Endothelial cell of umbilical vein (primary cell): Measurements from ENCODE around the gene MLF2. TPM values are rescaled to one million over a fixed set of nuclear protein-coding genes. Genes with fewer than 3 reads are reported as not detected.

ENCODE experiments used
- BruUV-seq: library from RNA; stranded (reverse); fragments of 400-500 nt; replicated peaks from 2 replicates; lab custom pipeline; 2021; lab: Mats Ljungman, UMichigan
- CTCF ChIA-PET: fragments of 300-600, 350-600 bp; sonication (Branson Sonifier 250); formaldehyde crosslinking; loops from one replicate; lab custom pipeline; 2021; ENCODE audit warnings: antibody characterized with exemption, inconsistent platforms; lab: Charles Lee
- POLR2A ChIA-PET: fragments of 300-600, 350-600 bp; sonication (Branson Sonifier 250); formaldehyde crosslinking; loops from one replicate; lab custom pipeline; 2021; ENCODE audit warnings: antibody characterized with exemption, inconsistent platforms; lab: Charles Lee
- DNase-seq: peaks from one replicate; pipeline ENCODE4 v3.0.0-alpha.2; 2011; ENCODE audit warnings: low read depth, low spot score
- FAIRE-seq: peaks from 2 replicates; lab custom pipeline; 2011; peaks lifted over from hg19 to GRCh38; lab: Jason Lieb, UNC
- H2AFZ ChIP-seq: 2 replicates; pipeline ENCODE4 v1.6.0; 2012; ENCODE audit warnings: low read depth, low read length, control low read depth, inconsistent platforms
- H3K27ac ChIP-seq: 2 replicates; pipeline ENCODE4 v1.5.1; 2011; ENCODE audit warnings: low read depth, mild to moderate bottlenecking, control low read depth, low read length, moderate library complexity; ENCODE audit not compliant: insufficient read depth
- H3K27me3 ChIP-seq, 2 experiments: 2 replicates each; pipeline versions ENCODE4 v1.6.0 to v1.6.1; 2011; ENCODE audit warnings: low read length in 2 of 2, mixed read lengths in 1 of 2; ENCODE audit not compliant: control insufficient read depth in 2 of 2, insufficient read depth in 2 of 2
- H3K36me3 ChIP-seq, 2 experiments: 2 replicates in 1 of 2; 3 replicates in 1 of 2; pipeline ENCODE4 v1.5.1; 2011; ENCODE audit warnings: low read length in 2 of 2, mild to moderate bottlenecking in 1 of 2, moderate library complexity in 1 of 2; ENCODE audit not compliant: control insufficient read depth in 2 of 2, insufficient read depth in 2 of 2; ENCODE audit errors: extremely low read depth in 1 of 2
- H3K4me1 ChIP-seq: 3 replicates; pipeline ENCODE4 v1.5.1; 2011; ENCODE audit warnings: mild to moderate bottlenecking, low read length; ENCODE audit not compliant: control insufficient read depth, insufficient read depth; ENCODE audit errors: extremely low read depth
- H3K4me2 ChIP-seq: 2 replicates; pipeline ENCODE4 v1.6.1; 2011; ENCODE audit warnings: low read length, control low read depth, mixed read lengths; ENCODE audit not compliant: insufficient read depth
- H3K4me3 ChIP-seq, 3 experiments: fragments of 200-600 bp in 1 of 3; sonication (generic), shearing (Covaris generic) in 1 of 3; replicated peaks in 1 of 3; 2 replicates each; pipeline ENCODE4 v1.5.1; 2011 to 2016; ENCODE audit warnings: control low read depth in 3 of 3, low read length in 3 of 3, mild to moderate bottlenecking in 2 of 3, inconsistent platforms in 1 of 3, low read depth in 1 of 3, moderate library complexity in 1 of 3; ENCODE audit not compliant: insufficient read depth in 1 of 3
- H3K79me2 ChIP-seq: 2 replicates; pipeline ENCODE4 v1.6.0; 2012; ENCODE audit warnings: low read length, inconsistent platforms; ENCODE audit not compliant: control insufficient read depth, insufficient read depth
- H3K9ac ChIP-seq: replicated peaks from 2 replicates; pipeline ENCODE3; 2011; ENCODE audit warnings: low read length, control low read depth; ENCODE audit not compliant: insufficient read depth; ENCODE audit errors: extremely low read depth
- H3K9me1 ChIP-seq: replicated peaks from 3 replicates; pipeline ENCODE4 v1.6.0; 2011; ENCODE audit warnings: mild to moderate bottlenecking, low read length; ENCODE audit not compliant: control insufficient read depth, insufficient read depth; ENCODE audit errors: extremely low read depth
- H3K9me3 ChIP-seq: replicated peaks from 2 replicates; pipeline ENCODE4 v1.5.1; 2012; ENCODE audit warnings: low read length, inconsistent platforms; ENCODE audit not compliant: control insufficient read depth, insufficient read depth
- H4K20me1 ChIP-seq: replicated peaks from 2 replicates; pipeline ENCODE3; 2011; ENCODE audit warnings: mild to moderate bottlenecking, low read length; ENCODE audit not compliant: control insufficient read depth, insufficient read depth; ENCODE audit errors: extremely low read depth
- EZH2 ChIP-seq: IDR thresholded peaks from 2 replicates; pipeline ENCODE4 v1.6.1; 2012; ENCODE audit warnings: borderline replicate concordance, low read depth, mild to moderate bottlenecking, moderate library complexity, low read length, inconsistent platforms; ENCODE audit not compliant: severe bottlenecking
- FOS ChIP-seq: IDR thresholded peaks from 2 replicates; pipeline ENCODE4 v1.6.1; 2011; ENCODE audit warnings: mild to moderate bottlenecking, low read length, moderate library complexity, borderline replicate concordance; ENCODE audit not compliant: insufficient read depth
- GATA2 ChIP-seq: IDR thresholded peaks from 2 replicates; pipeline ENCODE4 v1.7.0; 2011; ENCODE audit warnings: low read depth, mild to moderate bottlenecking, moderate library complexity, mixed read lengths, low read length; ENCODE audit not compliant: insufficient read length, insufficient read depth
- JUN ChIP-seq: IDR thresholded peaks from 2 replicates; pipeline ENCODE4 v1.6.1; 2011; ENCODE audit warnings: borderline replicate concordance, low read depth; ENCODE audit not compliant: insufficient read length, insufficient read depth
- MYC ChIP-seq: IDR thresholded peaks from one replicate; pipeline ENCODE4 v1.6.1; 2011; ENCODE audit warnings: mild to moderate bottlenecking, low read depth, low read length
- POLR2A ChIP-seq: IDR thresholded peaks from 2 replicates; pipeline ENCODE4 v1.6.1; 2012; ENCODE audit warnings: low read depth, mild to moderate bottlenecking, control low read depth, low read length
- POLR2AphosphoS5 ChIP-seq: IDR thresholded peaks from 2 replicates; pipeline ENCODE4 v1.6.1; 2012; ENCODE audit warnings: low read depth, mild to moderate bottlenecking, control low read depth, low read length, moderate library complexity; ENCODE audit not compliant: insufficient read depth
- dilution Hi-C: fragments of 300-500 bp; cut with MboI; formaldehyde crosslinking; loops from one replicate; pipeline ENCODE4 v1.15.0; 2019; ENCODE audit warnings: low sequenced_read_pairs; ENCODE audit not compliant: extremely low pct_ligation_motif_present
- intact Hi-C: fragments of 100-400 bp; cut with micrococcal nuclease; formaldehyde crosslinking; loops from one replicate; pipeline ENCODE4 v1.10.0; 2022
- polyA plus RNA-seq, 4 experiments: library from polyadenylated mRNA; depleted of rRNA in 3 of 4; stranded (reverse) in 3 of 4; unstranded in 1 of 4; fragments of >200 nt; gene quantifications; 2 replicates each; pipeline versions ENCODE4 v1.2.1 to v1.2.3, GENCODE V29; 2011 to 2012; ENCODE audit warnings: missing spikeins in 1 of 4
- total RNA-seq: library from RNA; stranded (reverse); gene quantifications from 2 replicates; pipeline ENCODE4 v1.2.3, GENCODE V29; 2021
- TF ChIP-seq, protein P1 (sequence below), 2 donors: IDR thresholded peaks; 1 replicate in 1 of 2; 2 replicates in 1 of 2; pipeline ENCODE4 v1.5.1; 2011; ENCODE audit warnings: low read length in 2 of 2, mild to moderate bottlenecking in 2 of 2, moderate library complexity in 2 of 2, control low read depth in 1 of 2, inconsistent platforms in 1 of 2, low read depth in 1 of 2; ENCODE audit not compliant: insufficient read depth in 1 of 2; ENCODE audit errors: extremely low read depth in 1 of 2
- TF ChIP-seq, protein P2 (sequence below): IDR thresholded peaks from 2 replicates; pipeline ENCODE4 v1.6.1; 2011; ENCODE audit not compliant: insufficient read depth, insufficient read length

Gene MLF2
- total and polyA plus RNA-seq, 2 donors (not counting 3 experiments of a cell fraction or from before 2014, with no cell fraction given): 147 to 306 TPM

DNA sequence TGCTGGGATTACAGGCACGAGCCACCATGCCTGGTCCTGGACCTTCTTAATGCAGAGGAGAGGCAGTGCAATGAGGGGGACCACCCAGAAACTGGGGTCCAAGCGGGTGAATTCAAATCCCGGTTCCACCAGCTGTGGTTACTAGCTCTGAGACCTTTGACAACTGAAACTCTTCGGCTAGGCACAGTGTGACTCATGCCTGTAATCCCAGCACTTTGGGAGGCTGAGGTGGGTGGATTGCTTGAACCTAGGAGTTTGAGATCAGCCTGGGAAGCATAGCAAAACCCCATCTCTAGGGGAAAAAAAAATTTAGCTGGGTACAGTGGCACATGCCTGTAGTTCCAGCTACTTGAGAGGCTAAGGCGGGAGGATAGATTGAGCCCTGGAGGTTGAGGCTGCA, 31.4 kb upstream of the MLF2 start:
- no peaks in the 10 kb centered on the region for H3K9me1 ChIP-seq
- TF ChIP-seq EZH2 (no peak), POLR2AphosphoS5 (no peak), FOS (no peak), POLR2A (no peak), GATA2 (no peak), MYC (no peak), JUN (no peak)
- TF ChIP-seq, protein P1, sequence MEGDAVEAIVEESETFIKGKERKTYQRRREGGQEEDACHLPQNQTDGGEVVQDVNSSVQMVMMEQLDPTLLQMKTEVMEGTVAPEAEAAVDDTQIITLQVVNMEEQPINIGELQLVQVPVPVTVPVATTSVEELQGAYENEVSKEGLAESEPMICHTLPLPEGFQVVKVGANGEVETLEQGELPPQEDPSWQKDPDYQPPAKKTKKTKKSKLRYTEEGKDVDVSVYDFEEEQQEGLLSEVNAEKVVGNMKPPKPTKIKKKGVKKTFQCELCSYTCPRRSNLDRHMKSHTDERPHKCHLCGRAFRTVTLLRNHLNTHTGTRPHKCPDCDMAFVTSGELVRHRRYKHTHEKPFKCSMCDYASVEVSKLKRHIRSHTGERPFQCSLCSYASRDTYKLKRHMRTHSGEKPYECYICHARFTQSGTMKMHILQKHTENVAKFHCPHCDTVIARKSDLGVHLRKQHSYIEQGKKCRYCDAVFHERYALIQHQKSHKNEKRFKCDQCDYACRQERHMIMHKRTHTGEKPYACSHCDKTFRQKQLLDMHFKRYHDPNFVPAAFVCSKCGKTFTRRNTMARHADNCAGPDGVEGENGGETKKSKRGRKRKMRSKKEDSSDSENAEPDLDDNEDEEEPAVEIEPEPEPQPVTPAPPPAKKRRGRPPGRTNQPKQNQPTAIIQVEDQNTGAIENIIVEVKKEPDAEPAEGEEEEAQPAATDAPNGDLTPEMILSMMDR (IDR thresholded peaks at IDR 0.05; ENCODE audit: extremely low read depth in 1 of 2, insufficient read depth in 1 of 2, low read depth in 1 of 2, low read length in 2 of 2): no peak
- TF ChIP-seq, protein P2, sequence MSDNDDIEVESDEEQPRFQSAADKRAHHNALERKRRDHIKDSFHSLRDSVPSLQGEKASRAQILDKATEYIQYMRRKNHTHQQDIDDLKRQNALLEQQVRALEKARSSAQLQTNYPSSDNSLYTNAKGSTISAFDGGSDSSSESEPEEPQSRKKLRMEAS: no peak
- no peak overlapping the region for H3K4me3 ChIP-seq
- no peaks in the 10 kb centered on the region for H3K4me1 ChIP-seq
- CTCF ChIA-PET: interaction anchor here (1.5 to 9.5 kb wide), 2 partner anchors 17 to 30 kb away, joined by 7 to 107 read pairs; partner anchors contain the start of gene MLF2
- dilution Hi-C loops (no loop called here), intact Hi-C loops (no loop called here)
- BruUV-seq: no TSS peak
- no peak overlapping the region for H3K27ac ChIP-seq
- no peak overlapping the region for H3K4me2 ChIP-seq
- no peaks in the 10 kb centered on the region for H3K9me3 ChIP-seq
- no peak for DNase-seq
- H3K9ac ChIP-seq: no peak overlapping the region
- H3K79me2 ChIP-seq: no peaks in the 10 kb centered on the region
- FAIRE-seq: no peak
- no peak overlapping the region for H2AFZ ChIP-seq
- no peaks in the 10 kb centered on the region for H3K36me3 ChIP-seq
- H4K20me1 ChIP-seq: no peaks in the 10 kb centered on the region
- peaks cover 0 to 2% of the 10 kb centered on the region in 2 experiments for H3K27me3 ChIP-seq
- POLR2A ChIA-PET: no interaction called here
